ENCODE results near the gene DENND4B.

DNA sequence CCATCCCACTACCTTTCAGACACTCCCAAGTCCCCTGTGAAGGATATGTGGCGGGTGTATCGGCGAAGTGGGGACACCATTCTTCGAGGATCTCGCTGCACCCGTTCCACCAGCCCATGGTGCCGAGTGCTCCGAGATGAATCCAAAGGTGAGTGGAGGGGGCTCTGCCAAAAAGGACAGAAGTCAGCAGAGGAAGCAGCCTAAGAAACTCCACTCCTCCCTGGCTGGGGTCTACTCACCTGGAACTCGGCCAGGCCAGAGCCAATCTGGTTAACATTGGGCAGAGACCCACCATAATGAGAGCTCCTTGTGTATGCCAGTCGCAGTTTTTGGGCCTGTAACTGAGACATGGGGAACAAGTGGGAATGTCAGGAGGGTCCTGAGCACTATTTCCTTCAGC lies 8.3 kb upstream of the DENND4B start:
- TF ChIP-seq EZH2 (IDR thresholded peaks at IDR 0.05; ENCODE audit: insufficient read depth, poor library complexity, severe bottlenecking) (no peak), EZH2phosphoT487 (IDR thresholded peaks at IDR 0.05; ENCODE audit: insufficient read depth, low read depth) (no peak)
